ENCODE measurements around the gene OPRPN.

The OPRPN gene

GRCh38 chr4:70397580-70397979, at the start of gene OPRPN:
OPRPN (plus strand) TSS chr4:70397940; CDS start chr4:70399286, 1,346 bp downstream.
- no peak for DNase-seq

GRCh38 chr4:70356185-70356584, 41.6 kb upstream of the OPRPN start:
- no peak for DNase-seq

- DNase-seq, result no peak
Observed at GRCh38 chr4:70359115-70359661, 38.6 kb upstream of the OPRPN start.

- DNase-seq, result no peak
Observed at GRCh38 chr4:70360460-70360859, 37.3 kb upstream of the OPRPN start, which contains the start of gene SMR3A. SMR3A (plus strand) TSS chr4:70360760; CDS start chr4:70362116, 1,356 bp downstream.

- no peak for DNase-seq
Observed at GRCh38 chr4:70364002-70364401, 33.7 kb upstream of the OPRPN start.

- DNase-seq, result no peak
Observed at GRCh38 chr4:70365479-70365878, 32.3 kb upstream of the OPRPN start.

GRCh38 chr4:70367813-70368212, 29.9 kb upstream of the OPRPN start:
- no peak for DNase-seq

- DNase-seq, result no peak
Observed at GRCh38 chr4:70371987-70372386, 25.8 kb upstream of the OPRPN start.

- no peak for DNase-seq
Observed at GRCh38 chr4:70372760-70373159, 25.0 kb upstream of the OPRPN start.

GRCh38 chr4:70380578-70380977, 17.2 kb upstream of the OPRPN start:
- no peak for DNase-seq

GRCh38 chr4:70382691-70383181, 15.0 kb upstream of the OPRPN start, which contains the start of gene SMR3B:
SMR3B (plus strand) TSS chr4:70383131; CDS start chr4:70384511, 1,380 bp downstream.
- DNase-seq, result no peak

- DNase-seq, result no peak
Observed at GRCh38 chr4:70392057-70392776, 5.5 kb upstream of the OPRPN start.

GRCh38 chr4:70399319-70399718, 1.6 kb downstream of the OPRPN start:
- DNase-seq, result no peak

- DNase-seq, result no peak
Observed at GRCh38 chr4:70402762-70403161, 5.0 kb downstream of the OPRPN start.

GRCh38 chr4:70405765-70406164, 8.0 kb downstream of the OPRPN start:
- no peak for DNase-seq

GRCh38 chr4:70425306-70425705, 27.6 kb downstream of the OPRPN start:
- DNase-seq, result no peak

GRCh38 chr4:70426789-70427188, 29.0 kb downstream of the OPRPN start:
- no peak for DNase-seq

GRCh38 chr4:70437197-70437596, 39.5 kb downstream of the OPRPN start:
- no peak for DNase-seq

GRCh38 chr4:70442474-70442873, 44.7 kb downstream of the OPRPN start:
- DNase-seq, result no peak

- no peak for DNase-seq
Observed at GRCh38 chr4:70443329-70443728, 45.6 kb downstream of the OPRPN start.

GRCh38 chr4:70449220-70449619, 51.5 kb downstream of the OPRPN start:
- no peak for DNase-seq

- no peak for DNase-seq
Observed at GRCh38 chr4:70452946-70453345, 55.2 kb downstream of the OPRPN start.
